HG02763 (cell line): Measurements from ENCODE around the gene SPG11.
"Not testable (repeated sequence)": the region's sequence is repeated elsewhere in the genome, so short reads cannot be mapped to it uniquely, and the experiment has no call there.

ENCODE experiments used
- ATAC-seq: cut with Tn5 transposase; IDR thresholded peaks from one replicate; pipeline ENCODE4 v1.9.1; 2021; ENCODE audit warnings: mild to moderate bottlenecking, moderate library complexity; ENCODE audit not compliant: unreplicated experiment

Gene SPG11

GRCh38 chr15:44569316-44569715 is 94.1 kb downstream of the SPG11 start:
- ATAC-seq, result no peak

GRCh38 chr15:44568338-44568737 is 95.1 kb downstream of the SPG11 start:
- no peak for ATAC-seq

- no peak for ATAC-seq
Measured at GRCh38 chr15:44566155-44566540, 97.3 kb downstream of the SPG11 start.

- no peak for ATAC-seq
Measured at GRCh38 chr15:44565387-44566154, 97.9 kb downstream of the SPG11 start.

GRCh38 chr15:44560926-44561325 is 102.5 kb downstream of the SPG11 start:
- ATAC-seq, result not testable (repeated sequence)

- ATAC-seq, result no peak
Measured at GRCh38 chr15:44554934-44555723, 108.3 kb downstream of the SPG11 start.

- no peak for ATAC-seq
Measured at GRCh38 chr15:44550734-44551133, 112.7 kb downstream of the SPG11 start.

- ATAC-seq, result no peak
Measured at GRCh38 chr15:44550256-44550655, 113.2 kb downstream of the SPG11 start.

- ATAC-seq, result not testable (repeated sequence)
Measured at GRCh38 chr15:44549152-44549551, 114.3 kb downstream of the SPG11 start.

GRCh38 chr15:44545913-44546802 is 117.3 kb downstream of the SPG11 start:
- ATAC-seq, result no peak

GRCh38 chr15:44544745-44545144 is 118.7 kb downstream of the SPG11 start:
- not testable (repeated sequence) for ATAC-seq

- no peak for ATAC-seq
Measured at GRCh38 chr15:44542596-44542995, 120.9 kb downstream of the SPG11 start.

GRCh38 chr15:44541282-44541958 is 122.0 kb downstream of the SPG11 start:
- ATAC-seq, result no peak

GRCh38 chr15:44537735-44538240 is 125.7 kb downstream of the SPG11 start:
- no peak for ATAC-seq

- ATAC-seq, result peak; percentile 82
Measured at GRCh38 chr15:44536962-44537734, 126.3 kb downstream of the SPG11 start, which contains the start of gene EIF3J. Gene EIF3J, plus strand, starts transcription at chr15:44537147. Its CDS starts 48 bp downstream, at chr15:44537195.

- ATAC-seq, result peak; percentile 57
Measured at GRCh38 chr15:44536302-44536961, 127.0 kb downstream of the SPG11 start.

GRCh38 chr15:44535523-44536301 is 127.8 kb downstream of the SPG11 start:
- ATAC-seq, result no peak

GRCh38 chr15:44535092-44535491 is 128.4 kb downstream of the SPG11 start:
- no peak for ATAC-seq
